HCT116 (cell line): ENCODE measurements around the gene KLF16. TPM values are rescaled to one million over a fixed set of nuclear protein-coding genes. Genes with fewer than 3 reads are reported as not detected.
"Not testable (repeated sequence)": the region's sequence is repeated elsewhere in the genome, so short reads cannot be mapped to it uniquely, and the experiment has no call there.

Source experiments
- ATAC-seq: fragments of 200-7000 bp; cut with Tn5 transposase; 2 replicates; pipeline ENCODE4 v1.9.1; 2020; ENCODE audit warnings: mild to moderate bottlenecking, moderate library complexity
- BruUV-seq: library from RNA; stranded (reverse); fragments of 400-500 nt; replicated peaks from 2 replicates; lab custom pipeline; 2021; lab: Mats Ljungman, UMichigan
- CTCF ChIA-PET: fragments of 300-600 bp; sonication (Branson Sonifier 250); formaldehyde crosslinking; loops from one replicate; lab custom pipeline; 2021; ENCODE audit warnings: antibody characterized with exemption; lab: Charles Lee
- POLR2A ChIA-PET: fragments of 300-600, 350-600 bp; sonication (Branson Sonifier 250); formaldehyde crosslinking; loops from one replicate; lab custom pipeline; 2021; ENCODE audit warnings: antibody characterized with exemption; lab: Charles Lee
- RAD21 ChIA-PET, 2 experiments: fragments of 300-600 bp; sonication (Branson Sonifier 250); formaldehyde crosslinking; loops; one replicate each; lab custom pipeline; 2023; ENCODE audit warnings: low total read pairs in 2 of 2; ENCODE audit not compliant: uncharacterized antibody in 2 of 2, unreplicated experiment in 2 of 2, low non-redundant PET in 1 of 2; lab: Charles Lee
- DNase-seq: peaks from one replicate; pipeline ENCODE4 v3.0.0-alpha.2; 2010; ENCODE audit warnings: low read depth, low spot score
- H2AFZ ChIP-seq: fragments of 200-600 bp; shearing (Covaris generic), sonication (generic); 2 replicates; pipeline ENCODE4 v1.6.1; 2017; ENCODE audit warnings: low read depth, mixed run types, mixed read lengths, antibody characterized with exemption, low read length; ENCODE audit not compliant: poor library complexity, severe bottlenecking
- H3K27ac ChIP-seq: 2 replicates; pipeline ENCODE4 v1.5.1; 2012; ENCODE audit warnings: low read depth, low read length
- H3K27me3 ChIP-seq: fragments of 200-600 bp; sonication (generic); 2 replicates; pipeline ENCODE4 v1.6.1; 2016; ENCODE audit warnings: mixed run types, low read length, mixed read lengths; ENCODE audit not compliant: insufficient read depth
- H3K36me3 ChIP-seq, 2 experiments: fragments of 200-500 bp in 1 of 2; fragments of 200-600 bp in 1 of 2; sonication (Bioruptor generic) in 1 of 2; sonication (generic) in 1 of 2; 2 replicates each; pipeline versions ENCODE4 v1.5.1 to v1.6.1; 2014 to 2016; ENCODE audit warnings: low read length in 2 of 2, inconsistent platforms in 1 of 2, mixed read lengths in 1 of 2, mixed run types in 1 of 2; ENCODE audit not compliant: insufficient read depth in 2 of 2, control insufficient read depth in 1 of 2
- H3K4me1 ChIP-seq, 2 experiments: fragments of 200-600 bp in 1 of 2; sonication (generic) in 1 of 2; 2 replicates each; pipeline versions ENCODE4 v1.5.1 to v1.6.1; 2012 to 2017; ENCODE audit warnings: low read length in 2 of 2, inconsistent platforms in 1 of 2, mild to moderate bottlenecking in 1 of 2, mixed read lengths in 1 of 2, mixed run types in 1 of 2, moderate library complexity in 1 of 2; ENCODE audit not compliant: insufficient read depth in 2 of 2, control insufficient read depth in 1 of 2
- H3K4me2 ChIP-seq: fragments of 200-600 bp; sonication (generic); 2 replicates; pipeline ENCODE4 v1.6.1; 2017; ENCODE audit warnings: mixed run types, low read length, mixed read lengths
- H3K4me3 ChIP-seq, 2 experiments: fragments of 200-600 bp in 1 of 2; sonication (generic) in 1 of 2; replicated peaks in 1 of 2; 2 replicates each; pipeline ENCODE4 v1.5.1; 2011 to 2016; ENCODE audit warnings: low read length in 2 of 2, control low read depth in 1 of 2, low read depth in 1 of 2, mild to moderate bottlenecking in 1 of 2, mixed read lengths in 1 of 2, mixed run types in 1 of 2
- H3K79me2 ChIP-seq: fragments of 200-600 bp; sonication (generic); 2 replicates; pipeline ENCODE4 v1.6.1; 2017; ENCODE audit warnings: mild to moderate bottlenecking, mixed run types, low read length, moderate library complexity, mixed read lengths; ENCODE audit not compliant: insufficient read depth
- H3K9ac ChIP-seq: fragments of 200-600 bp; sonication (generic); 2 replicates; pipeline ENCODE4 v1.6.1; 2016; ENCODE audit warnings: low read length, mixed read lengths
- H3K9me2 ChIP-seq: fragments of 200-600 bp; sonication (generic), shearing (Covaris generic); 2 replicates; pipeline ENCODE4 v1.6.1; 2017; ENCODE audit warnings: mixed run types, mild to moderate bottlenecking, moderate library complexity; ENCODE audit not compliant: insufficient read depth
- H3K9me3 ChIP-seq, 2 experiments: fragments of 200-500 bp in 1 of 2; fragments of 200-600 bp in 1 of 2; sonication (Bioruptor generic) in 1 of 2; sonication (generic) in 1 of 2; 2 replicates each; pipeline ENCODE4 v1.6.1; 2014 to 2017; ENCODE audit warnings: low read length in 2 of 2, mixed read lengths in 2 of 2, inconsistent platforms in 1 of 2, low read depth in 1 of 2, mild to moderate bottlenecking in 1 of 2, mixed run types in 1 of 2, moderate library complexity in 1 of 2; ENCODE audit not compliant: control insufficient read depth in 1 of 2, insufficient read depth in 1 of 2
- H4K20me1 ChIP-seq: fragments of 200-600 bp; sonication (generic), shearing (Covaris generic); 2 replicates; pipeline ENCODE4 v1.6.1; 2017; ENCODE audit warnings: mixed run types, mild to moderate bottlenecking, moderate library complexity; ENCODE audit not compliant: insufficient read depth
- intact Hi-C: fragments of 100-400 bp; cut with micrococcal nuclease; formaldehyde crosslinking; loops from 2 replicates; pipeline ENCODE4 v1.10.0; 2022
- total RNA-seq: library from RNA; stranded (reverse); gene quantifications from one replicate; pipeline ENCODE4 v1.2.1, GENCODE V29; 2021; ENCODE audit not compliant: unreplicated experiment
- TF ChIP-seq, protein P1 (sequence below), 3 experiments: fragments of 200-600 bp in 1 of 3; sonication (generic) in 1 of 3; IDR thresholded peaks in 2 of 3; conservative IDR thresholded peaks in 1 of 3; 2 replicates each; pipeline ENCODE4 v1.5.1; 2012 to 2017; ENCODE audit warnings: low read depth in 2 of 3, low read length in 2 of 3, antibody characterized with exemption in 1 of 3, borderline replicate concordance in 1 of 3, control low read depth in 1 of 3, mild to moderate bottlenecking in 1 of 3, mixed read lengths in 1 of 3, mixed run types in 1 of 3, moderate library complexity in 1 of 3; ENCODE audit not compliant: insufficient read depth in 1 of 3

The KLF16 gene
- total RNA-seq, 1 experiment from 2014 or later: 64.3 TPM

DNA sequence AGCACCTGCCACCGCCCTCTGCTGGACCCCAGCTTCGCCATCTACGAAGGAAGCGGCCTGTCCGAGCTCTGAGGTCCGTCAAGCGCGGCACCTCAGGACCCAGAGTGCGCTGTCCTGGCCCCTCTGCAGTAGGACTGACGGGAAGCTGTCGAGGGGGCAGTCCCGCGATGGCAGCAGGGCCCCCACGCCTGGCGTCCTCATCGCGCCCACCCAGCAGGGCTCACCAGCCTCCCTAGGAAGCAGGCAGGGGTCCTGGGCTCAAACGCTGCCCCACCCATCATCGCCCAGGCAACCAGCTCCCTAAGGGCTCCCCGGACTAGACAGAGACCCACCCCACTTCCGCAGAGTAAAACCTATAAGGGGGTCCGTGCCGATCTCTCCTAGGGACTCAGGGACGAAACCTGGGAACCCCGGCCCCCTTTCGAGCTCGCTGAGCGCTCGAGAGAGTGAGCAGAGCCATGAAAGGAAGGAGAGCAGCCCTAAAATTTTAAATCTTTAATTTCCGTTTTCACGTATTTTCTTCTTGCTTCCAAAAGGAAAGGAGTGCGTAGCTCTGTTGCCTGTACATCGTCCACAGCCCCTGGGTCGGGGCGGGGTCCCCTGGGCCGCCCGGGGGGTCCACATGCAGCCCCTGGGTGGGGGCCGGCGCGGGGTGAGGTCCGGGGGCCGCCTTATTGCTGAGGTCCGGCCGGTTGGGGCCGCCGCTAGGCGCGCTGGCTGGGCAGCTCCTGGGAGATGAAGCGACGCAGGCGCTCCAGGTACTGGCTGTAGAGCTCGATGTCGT, 13.3 kb upstream of the KLF16 start:
- H2AFZ ChIP-seq, H3K36me3 ChIP-seq, intact Hi-C loops, DNase-seq, H3K9me3 ChIP-seq, H3K9me2 ChIP-seq, BruUV-seq, H3K27me3 ChIP-seq, RAD21 ChIA-PET: not testable (repeated sequence)
- Histone ChIP-seq H3K4me2 (peak overlapping the region; percentile 98), H3K27ac (peak overlapping the region; percentile 95), H3K4me1 (peaks cover 12 to 20% of the 10 kb centered on the region in 2 experiments), H3K79me2 (peaks cover 50% of the 10 kb centered on the region), H4K20me1 (peaks cover 11% of the 10 kb centered on the region; the same call in 1 of the 2 replicates), H3K4me3 (peak overlapping the region; percentile 76 to 95), H3K9ac (peak overlapping the region; percentile 95)
- ChIA-PET POLR2A (interaction anchor here (0.8 to 1.1 kb wide), 4 partner anchors 10 to 29 kb away, joined by 3 to 10 read pairs (median 5); partner anchors contain the start of genes ADAT3 and SCAMP4), CTCF (interaction anchor here (0.7 to 3.3 kb wide), 4 partner anchors 10 to 53 kb away, joined by 3 to 12 read pairs (median 3); no protein-coding TSS in a partner anchor)
- ATAC-seq: peak; percentile 53
- TF ChIP-seq, protein P1, sequence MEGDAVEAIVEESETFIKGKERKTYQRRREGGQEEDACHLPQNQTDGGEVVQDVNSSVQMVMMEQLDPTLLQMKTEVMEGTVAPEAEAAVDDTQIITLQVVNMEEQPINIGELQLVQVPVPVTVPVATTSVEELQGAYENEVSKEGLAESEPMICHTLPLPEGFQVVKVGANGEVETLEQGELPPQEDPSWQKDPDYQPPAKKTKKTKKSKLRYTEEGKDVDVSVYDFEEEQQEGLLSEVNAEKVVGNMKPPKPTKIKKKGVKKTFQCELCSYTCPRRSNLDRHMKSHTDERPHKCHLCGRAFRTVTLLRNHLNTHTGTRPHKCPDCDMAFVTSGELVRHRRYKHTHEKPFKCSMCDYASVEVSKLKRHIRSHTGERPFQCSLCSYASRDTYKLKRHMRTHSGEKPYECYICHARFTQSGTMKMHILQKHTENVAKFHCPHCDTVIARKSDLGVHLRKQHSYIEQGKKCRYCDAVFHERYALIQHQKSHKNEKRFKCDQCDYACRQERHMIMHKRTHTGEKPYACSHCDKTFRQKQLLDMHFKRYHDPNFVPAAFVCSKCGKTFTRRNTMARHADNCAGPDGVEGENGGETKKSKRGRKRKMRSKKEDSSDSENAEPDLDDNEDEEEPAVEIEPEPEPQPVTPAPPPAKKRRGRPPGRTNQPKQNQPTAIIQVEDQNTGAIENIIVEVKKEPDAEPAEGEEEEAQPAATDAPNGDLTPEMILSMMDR (IDR thresholded peaks at IDR 0.05 in 2 of 3, conservative IDR thresholded peaks at IDR 0.05 in 1 of 3; ENCODE audit: borderline replicate concordance in 1 of 3, insufficient read depth in 1 of 3, low read depth in 2 of 3, low read length in 2 of 3): peak in 1 of 3 experiments; percentile 30; a peak in 2 of 6 replicates
